ENCODE results near the gene DOCK10.

DOCK10 gene

DNA sequence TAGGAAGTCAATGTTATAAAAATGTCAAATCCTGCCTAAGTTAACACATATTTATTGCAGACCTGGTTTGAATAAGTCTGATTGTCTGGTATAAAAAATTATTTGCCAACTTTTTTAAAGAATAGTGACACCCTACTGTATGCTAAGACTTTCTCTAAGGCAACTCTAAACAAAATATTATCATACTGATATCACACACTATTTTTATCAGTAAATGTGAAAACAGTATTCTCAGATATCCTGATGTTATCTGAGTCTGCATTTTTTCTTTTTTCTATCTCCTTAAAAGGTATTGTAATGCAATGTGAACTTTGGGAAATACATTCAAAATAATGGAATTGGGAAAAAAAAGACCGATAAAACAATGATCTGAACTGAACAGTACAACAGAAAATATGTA, 127.1 kb downstream of the DOCK10 start:
- H3K9me3 ChIP-seq (ENCODE audit: control insufficient read depth, insufficient read depth, low read depth, low read length) = no peaks in the 10 kb centered on the region
- H3K4me3 ChIP-seq (ENCODE audit: low read depth, low read length) = no peak overlapping the region
- ChIA-PET POLR2A (no interaction called here), CTCF (no interaction called here)
- no peaks in the 10 kb centered on the region for H3K36me3 ChIP-seq (ENCODE audit: control insufficient read depth in 2 of 2, insufficient read depth in 1 of 2, low read length in 2 of 2)
- TF ChIP-seq, protein P1, sequence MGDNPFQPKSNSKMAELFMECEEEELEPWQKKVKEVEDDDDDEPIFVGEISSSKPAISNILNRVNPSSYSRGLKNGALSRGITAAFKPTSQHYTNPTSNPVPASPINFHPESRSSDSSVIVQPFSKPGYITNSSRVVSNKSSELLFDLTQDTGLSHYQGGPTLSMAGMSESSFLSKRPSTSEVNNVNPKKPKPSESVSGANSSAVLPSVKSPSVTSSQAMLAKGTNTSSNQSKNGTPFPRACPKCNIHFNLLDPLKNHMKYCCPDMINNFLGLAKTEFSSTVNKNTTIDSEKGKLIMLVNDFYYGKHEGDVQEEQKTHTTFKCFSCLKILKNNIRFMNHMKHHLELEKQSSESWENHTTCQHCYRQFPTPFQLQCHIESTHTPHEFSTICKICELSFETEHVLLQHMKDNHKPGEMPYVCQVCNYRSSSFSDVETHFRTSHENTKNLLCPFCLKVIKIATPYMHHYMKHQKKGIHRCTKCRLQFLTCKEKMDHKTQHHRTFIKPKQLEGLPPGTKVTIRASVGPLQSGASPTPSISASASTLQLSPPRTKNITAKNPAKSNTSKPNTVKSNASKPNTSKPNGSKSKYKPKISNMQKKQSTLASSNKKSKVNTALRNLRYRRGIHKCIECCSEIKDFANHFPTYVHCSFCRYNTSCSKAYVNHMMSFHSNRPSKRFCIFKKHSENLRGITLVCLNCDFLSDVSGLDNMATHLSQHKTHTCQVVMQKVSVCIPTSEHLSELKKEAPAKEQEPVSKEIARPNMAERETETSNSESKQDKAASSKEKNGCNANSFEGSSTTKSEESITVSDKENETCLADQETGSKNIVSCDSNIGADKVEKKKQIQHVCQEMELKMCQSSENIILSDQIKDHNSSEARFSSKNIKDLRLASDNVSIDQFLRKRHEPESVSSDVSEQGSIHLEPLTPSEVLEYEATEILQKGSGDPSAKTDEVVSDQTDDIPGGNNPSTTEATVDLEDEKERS (tag by site-specific recombination; IDR thresholded peaks at IDR 0.05) = no peak
- no peak for TF ChIP-seq YY1 (tag by site-specific recombination; IDR thresholded peaks at IDR 0.05)
- H3K4me1 ChIP-seq (ENCODE audit: control insufficient read depth, insufficient read depth, low read length) = peaks cover 5% of the 10 kb centered on the region; the same call in 1 of the 2 replicates
- no peak overlapping the region for H3K27ac ChIP-seq (ENCODE audit: extremely low read depth, low read depth, low read length)

DNA sequence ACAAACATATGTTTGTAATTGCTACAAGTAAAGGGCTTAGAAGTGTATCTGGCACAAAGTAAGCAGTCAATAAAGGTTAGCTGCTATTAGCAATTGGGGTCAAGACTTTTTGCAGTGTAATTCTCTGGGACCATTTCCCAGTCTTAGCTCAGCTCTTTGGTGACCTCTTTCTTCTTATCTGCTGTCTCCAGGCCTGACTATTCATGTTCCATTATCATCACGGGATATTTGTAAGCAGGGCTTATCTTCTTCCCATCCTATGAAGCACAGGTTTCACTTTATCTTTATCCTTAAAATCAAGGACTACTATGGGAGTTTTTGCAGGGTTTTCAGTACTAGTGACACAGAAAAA, 131.7 kb downstream of the DOCK10 start:
- H3K4me3 ChIP-seq (ENCODE audit: low read depth, low read length) = no peak overlapping the region
- no peaks in the 10 kb centered on the region for H3K36me3 ChIP-seq (ENCODE audit: control insufficient read depth in 2 of 2, insufficient read depth in 1 of 2, low read length in 2 of 2)
- no peak overlapping the region for H3K27ac ChIP-seq (ENCODE audit: extremely low read depth, low read depth, low read length)
- ChIA-PET POLR2A (interaction anchor here (1.0 kb wide), 1 partner anchor 325 kb away, joined by 3 read pairs; no protein-coding TSS in a partner anchor), CTCF (no interaction called here)
- TF ChIP-seq FEZF1 (tag by site-specific recombination; IDR thresholded peaks at IDR 0.05) = peak; percentile 78
- TF ChIP-seq ZNF394 (tag by site-specific recombination; IDR thresholded peaks at IDR 0.05; ENCODE audit: borderline replicate concordance) = no peak
- peaks cover 14% of the 10 kb centered on the region for H3K4me1 ChIP-seq (ENCODE audit: control insufficient read depth, insufficient read depth, low read length)
- H3K9me3 ChIP-seq (ENCODE audit: control insufficient read depth, insufficient read depth, low read depth, low read length) = no peaks in the 10 kb centered on the region

DNA sequence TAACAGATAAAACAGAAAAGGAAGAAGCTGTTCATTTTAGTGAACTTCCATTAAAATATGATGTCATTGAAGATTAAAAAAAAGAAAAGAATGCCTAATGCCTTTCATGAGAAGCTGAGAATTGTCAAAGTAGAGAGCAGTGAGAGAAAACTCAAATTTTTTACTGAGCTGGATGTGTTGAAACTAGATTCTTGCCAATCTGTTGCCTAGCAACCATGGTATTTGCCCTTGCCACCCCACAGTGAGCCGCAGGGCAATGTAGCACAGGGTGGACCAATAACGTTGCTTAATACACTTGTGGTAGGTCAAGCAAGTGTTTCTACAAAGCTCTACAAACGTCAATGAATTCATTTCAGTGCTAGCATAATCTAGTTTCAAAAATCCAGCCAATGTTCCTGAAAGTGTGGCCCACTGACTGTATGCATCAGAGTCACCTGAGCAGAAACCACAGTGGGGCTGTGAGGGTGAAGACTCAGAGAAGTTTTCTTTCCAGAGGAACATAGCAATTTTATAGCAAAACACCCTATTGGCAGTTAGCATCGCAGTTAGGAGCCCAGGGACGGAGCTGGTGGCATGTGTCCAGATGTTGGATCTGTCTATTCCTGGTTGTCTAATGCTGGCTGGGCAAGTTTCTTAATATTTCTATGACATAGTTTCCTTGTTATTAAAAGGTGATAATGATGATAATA, 132.2 kb downstream of the DOCK10 start:
- POLR2A ChIA-PET = interaction anchor here (1.0 kb wide), 1 partner anchor 324 kb away, joined by 3 read pairs; no protein-coding TSS in a partner anchor
- CTCF ChIA-PET = no interaction called here
- TF ChIP-seq EGR2 (tag by site-specific recombination; IDR thresholded peaks at IDR 0.05; ENCODE audit: low read depth) (no peak), ZNF184 (tag by site-specific recombination; IDR thresholded peaks at IDR 0.05) (no peak), ZEB2 (tag by site-specific recombination; IDR thresholded peaks at IDR 0.05) (no peak), RBAK (tag by site-specific recombination; IDR thresholded peaks at IDR 0.05) (no peak), ZNF549 (tag by site-specific recombination; IDR thresholded peaks at IDR 0.05) (no peak), ZNF707 (tag by site-specific recombination; IDR thresholded peaks at IDR 0.05) (no peak), ZNF433 (tag by site-specific recombination; IDR thresholded peaks at IDR 0.05; ENCODE audit: low read depth) (no peak), ZBTB20 (tag by site-specific recombination; IDR thresholded peaks at IDR 0.05) (no peak), ZNF768 (tag by site-specific recombination; IDR thresholded peaks at IDR 0.05) (no peak), ZNF10 (tag by site-specific recombination; IDR thresholded peaks at IDR 0.05) (no peak), ZNF133 (tag by site-specific recombination; IDR thresholded peaks at IDR 0.05) (no peak), ZSCAN16 (tag by site-specific recombination; IDR thresholded peaks at IDR 0.05) (no peak), GLIS1 (tag by site-specific recombination; IDR thresholded peaks at IDR 0.05) (peak; percentile 80)
- TF ChIP-seq, protein P2, sequence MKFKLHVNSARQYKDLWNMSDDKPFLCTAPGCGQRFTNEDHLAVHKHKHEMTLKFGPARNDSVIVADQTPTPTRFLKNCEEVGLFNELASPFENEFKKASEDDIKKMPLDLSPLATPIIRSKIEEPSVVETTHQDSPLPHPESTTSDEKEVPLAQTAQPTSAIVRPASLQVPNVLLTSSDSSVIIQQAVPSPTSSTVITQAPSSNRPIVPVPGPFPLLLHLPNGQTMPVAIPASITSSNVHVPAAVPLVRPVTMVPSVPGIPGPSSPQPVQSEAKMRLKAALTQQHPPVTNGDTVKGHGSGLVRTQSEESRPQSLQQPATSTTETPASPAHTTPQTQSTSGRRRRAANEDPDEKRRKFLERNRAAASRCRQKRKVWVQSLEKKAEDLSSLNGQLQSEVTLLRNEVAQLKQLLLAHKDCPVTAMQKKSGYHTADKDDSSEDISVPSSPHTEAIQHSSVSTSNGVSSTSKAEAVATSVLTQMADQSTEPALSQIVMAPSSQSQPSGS (tag by site-specific recombination; IDR thresholded peaks at IDR 0.05; ENCODE audit: low read depth) = peak; percentile 65
- TF ChIP-seq, protein P3, sequence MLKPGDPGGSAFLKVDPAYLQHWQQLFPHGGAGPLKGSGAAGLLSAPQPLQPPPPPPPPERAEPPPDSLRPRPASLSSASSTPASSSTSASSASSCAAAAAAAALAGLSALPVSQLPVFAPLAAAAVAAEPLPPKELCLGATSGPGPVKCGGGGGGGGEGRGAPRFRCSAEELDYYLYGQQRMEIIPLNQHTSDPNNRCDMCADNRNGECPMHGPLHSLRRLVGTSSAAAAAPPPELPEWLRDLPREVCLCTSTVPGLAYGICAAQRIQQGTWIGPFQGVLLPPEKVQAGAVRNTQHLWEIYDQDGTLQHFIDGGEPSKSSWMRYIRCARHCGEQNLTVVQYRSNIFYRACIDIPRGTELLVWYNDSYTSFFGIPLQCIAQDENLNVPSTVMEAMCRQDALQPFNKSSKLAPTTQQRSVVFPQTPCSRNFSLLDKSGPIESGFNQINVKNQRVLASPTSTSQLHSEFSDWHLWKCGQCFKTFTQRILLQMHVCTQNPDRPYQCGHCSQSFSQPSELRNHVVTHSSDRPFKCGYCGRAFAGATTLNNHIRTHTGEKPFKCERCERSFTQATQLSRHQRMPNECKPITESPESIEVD (tag by site-specific recombination; IDR thresholded peaks at IDR 0.05) = peak; percentile 72
- TF ChIP-seq, protein P4, sequence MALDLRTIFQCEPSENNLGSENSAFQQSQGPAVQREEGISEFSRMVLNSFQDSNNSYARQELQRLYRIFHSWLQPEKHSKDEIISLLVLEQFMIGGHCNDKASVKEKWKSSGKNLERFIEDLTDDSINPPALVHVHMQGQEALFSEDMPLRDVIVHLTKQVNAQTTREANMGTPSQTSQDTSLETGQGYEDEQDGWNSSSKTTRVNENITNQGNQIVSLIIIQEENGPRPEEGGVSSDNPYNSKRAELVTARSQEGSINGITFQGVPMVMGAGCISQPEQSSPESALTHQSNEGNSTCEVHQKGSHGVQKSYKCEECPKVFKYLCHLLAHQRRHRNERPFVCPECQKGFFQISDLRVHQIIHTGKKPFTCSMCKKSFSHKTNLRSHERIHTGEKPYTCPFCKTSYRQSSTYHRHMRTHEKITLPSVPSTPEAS (tag by site-specific recombination; IDR thresholded peaks at IDR 0.05) = no peak

More for the DNA sequence above, 132.2 kb downstream of the DOCK10 start:
- Histone ChIP-seq H3K9me3 (ENCODE audit: control insufficient read depth, insufficient read depth, low read depth, low read length) (no peaks in the 10 kb centered on the region), H3K27ac (ENCODE audit: extremely low read depth, low read depth, low read length) (no peak overlapping the region), H3K36me3 (ENCODE audit: control insufficient read depth in 2 of 2, insufficient read depth in 1 of 2, low read length in 2 of 2) (no peaks in the 10 kb centered on the region), H3K4me1 (ENCODE audit: control insufficient read depth, insufficient read depth, low read length) (peaks cover 10% of the 10 kb centered on the region), H3K4me3 (ENCODE audit: low read depth, low read length) (no peak overlapping the region)
